ENCODE measurements around the gene TPSD1.
"Not testable (repeated sequence)": the region's sequence is repeated elsewhere in the genome, so short reads cannot be mapped to it uniquely, and the experiment has no call there.

TPSD1 gene

GRCh38 chr16:1264345-1265089, 8.6 kb downstream of the TPSD1 start:
- DNase-seq = no peak

GRCh38 chr16:1265090-1265630, 9.3 kb downstream of the TPSD1 start:
- no peak for DNase-seq

GRCh38 chr16:1265826-1266225, 10.0 kb downstream of the TPSD1 start:
- DNase-seq = no peak

GRCh38 chr16:1269418-1269817, 13.5 kb downstream of the TPSD1 start:
- not testable (repeated sequence) for DNase-seq

- no peak for DNase-seq
Measured at GRCh38 chr16:1271380-1271723, 15.5 kb downstream of the TPSD1 start.

- DNase-seq = peak; percentile 82
Measured at GRCh38 chr16:1271724-1272413, 16.0 kb downstream of the TPSD1 start.

GRCh38 chr16:1272453-1273198, 16.8 kb downstream of the TPSD1 start:
- peak; percentile 34 for DNase-seq

GRCh38 chr16:1273816-1274215, 17.9 kb downstream of the TPSD1 start:
- no peak for DNase-seq

- DNase-seq = no peak
Measured at GRCh38 chr16:1274767-1275166, 18.9 kb downstream of the TPSD1 start.

- DNase-seq = no peak
Measured at GRCh38 chr16:1275791-1276579, 20.1 kb downstream of the TPSD1 start.

- DNase-seq = no peak
Measured at GRCh38 chr16:1276580-1276878, 20.7 kb downstream of the TPSD1 start.

GRCh38 chr16:1277151-1277598, 21.3 kb downstream of the TPSD1 start:
- DNase-seq = no peak

GRCh38 chr16:1277617-1278282, 21.9 kb downstream of the TPSD1 start:
- no peak for DNase-seq

- no peak for DNase-seq
Measured at GRCh38 chr16:1278477-1278876, 22.6 kb downstream of the TPSD1 start.

GRCh38 chr16:1279081-1279944, 23.4 kb downstream of the TPSD1 start:
- DNase-seq = no peak

- no peak for DNase-seq
Measured at GRCh38 chr16:1279945-1280589, 24.2 kb downstream of the TPSD1 start.

GRCh38 chr16:1280783-1281182, 24.9 kb downstream of the TPSD1 start:
- peak; percentile 84 for DNase-seq

GRCh38 chr16:1281517-1281916, 25.6 kb downstream of the TPSD1 start:
- DNase-seq = no peak

GRCh38 chr16:1282324-1282973, 26.6 kb downstream of the TPSD1 start:
- no peak for DNase-seq

GRCh38 chr16:1283296-1283695, 27.4 kb downstream of the TPSD1 start:
- no peak for DNase-seq
